ENCODE results near the gene TAGAP.

DNA sequence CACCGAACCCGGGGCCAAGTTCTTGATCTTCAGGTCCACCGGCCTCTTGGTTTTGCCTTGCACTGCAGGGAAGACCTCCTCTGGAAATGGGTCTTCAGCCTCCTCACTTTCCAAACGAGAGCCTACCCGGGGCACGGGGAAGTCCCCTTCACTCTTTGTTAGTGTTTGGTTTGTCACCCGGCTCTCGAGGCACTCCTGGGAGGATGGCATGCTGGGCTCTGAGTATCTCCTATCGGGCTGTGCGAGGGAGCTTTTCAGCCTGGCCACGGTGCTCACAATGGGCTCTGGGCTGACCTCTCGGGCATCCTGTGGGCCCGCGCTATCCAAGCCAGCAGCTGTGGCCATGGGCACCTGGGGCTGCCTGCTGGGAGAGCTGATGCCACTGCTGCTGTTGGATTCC lies 8.1 kb downstream of the TAGAP start:
- no peak for TF ChIP-seq TARDBP (IDR thresholded peaks at IDR 0.05)
- no peak for TF ChIP-seq NFRKB (IDR thresholded peaks at IDR 0.05)
- no peak for TF ChIP-seq ELF4 (IDR thresholded peaks at IDR 0.05)
- TF ChIP-seq SUZ12 (IDR thresholded peaks at IDR 0.05): no peak

Data from HEK293T (cell line).